BJ (cell line): ENCODE results near the gene TMEM271. TPM values are rescaled to one million over a fixed set of nuclear protein-coding genes. Genes with fewer than 3 reads are reported as not detected.

Experiments
- CTCF ChIA-PET: fragments of 350-600 bp; formaldehyde crosslinking; extraction: SDS; loops from one replicate; lab custom pipeline; 2021; ENCODE audit warnings: antibody characterized with exemption, inconsistent platforms; lab: Yijun Ruan, JAX
- POLR2A ChIA-PET: fragments of 300-600 bp; sonication (Branson Sonifier 250); formaldehyde crosslinking; extraction: SDS; loops from one replicate; lab custom pipeline; 2021; ENCODE audit warnings: antibody characterized with exemption; lab: Charles Lee
- DNase-seq: peaks from one replicate; pipeline ENCODE4 v3.0.0-alpha.2; 2011; ENCODE audit warnings: low read depth
- H3K27me3 ChIP-seq: 2 replicates; pipeline ENCODE4 v1.6.0; 2011; ENCODE audit warnings: low read length; ENCODE audit not compliant: control insufficient read depth, insufficient read depth
- H3K36me3 ChIP-seq: 2 replicates; pipeline ENCODE4 v1.5.1; 2011; ENCODE audit warnings: low read length; ENCODE audit not compliant: control insufficient read depth, insufficient read depth
- H3K4me3 ChIP-seq: 2 replicates; pipeline ENCODE4 v1.5.1; 2011; ENCODE audit warnings: low read depth, mild to moderate bottlenecking, control low read depth, low read length
- polyA plus RNA-seq: library from polyadenylated mRNA; depleted of rRNA; stranded (reverse); fragments of >200 nt; gene quantifications from 2 replicates; pipeline ENCODE4 v1.2.3, GENCODE V29; 2011
- TF ChIP-seq, protein P1 (sequence below): IDR thresholded peaks from 2 replicates; pipeline ENCODE4 v1.5.1; 2011; ENCODE audit warnings: low read depth, mild to moderate bottlenecking, control low read depth, inconsistent platforms, low read length, moderate library complexity; ENCODE audit not compliant: insufficient read depth

Gene TMEM271
- polyA plus RNA-seq, 1 experiment: not detected

- ChIA-PET CTCF (no interaction called here), POLR2A (no interaction called here)
- DNase-seq: no peak
These were observed 3.5 kb downstream of the TMEM271 start for GRCh38 chr4:572594-572993.

DNA sequence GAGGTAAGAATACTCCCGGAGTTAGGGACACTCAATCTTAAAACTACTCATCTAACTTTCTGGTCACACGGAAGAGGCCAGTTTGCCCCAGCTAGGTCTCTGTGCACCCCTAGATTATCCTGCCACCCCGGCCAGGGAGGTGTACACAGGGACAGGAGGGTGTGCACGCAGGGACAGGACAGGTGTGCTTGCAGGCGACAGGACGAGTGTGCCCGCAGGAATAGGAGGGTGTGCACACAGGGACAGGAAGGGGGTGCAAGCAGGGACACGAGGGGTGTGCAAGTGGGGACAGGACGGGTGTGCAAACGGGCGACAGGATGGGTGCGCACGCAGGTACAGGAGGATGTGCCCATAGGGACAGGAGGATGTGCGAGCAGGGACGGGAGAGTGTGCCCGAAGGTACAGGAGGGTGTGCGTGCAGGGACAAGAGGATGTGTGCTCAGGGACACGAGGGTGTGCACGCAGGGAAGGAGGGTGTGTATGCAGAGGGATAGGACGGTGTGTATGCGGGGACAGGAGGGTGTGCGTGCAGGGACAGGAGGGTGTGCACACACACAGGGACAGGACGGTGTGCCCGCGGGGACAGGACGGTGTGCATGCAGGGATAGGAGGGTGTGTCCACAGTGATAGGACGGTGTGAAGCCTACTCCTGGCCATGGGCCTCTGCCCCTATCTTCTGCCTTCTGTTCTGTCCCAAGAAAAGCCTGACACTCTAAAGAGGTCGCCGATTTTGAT, 4.1 kb downstream of the TMEM271 start:
- ChIA-PET POLR2A (no interaction called here), CTCF (no interaction called here)
- H3K36me3 ChIP-seq: no peaks in the 10 kb centered on the region
- H3K27me3 ChIP-seq: peaks cover 11% of the 10 kb centered on the region
- TF ChIP-seq, protein P1, sequence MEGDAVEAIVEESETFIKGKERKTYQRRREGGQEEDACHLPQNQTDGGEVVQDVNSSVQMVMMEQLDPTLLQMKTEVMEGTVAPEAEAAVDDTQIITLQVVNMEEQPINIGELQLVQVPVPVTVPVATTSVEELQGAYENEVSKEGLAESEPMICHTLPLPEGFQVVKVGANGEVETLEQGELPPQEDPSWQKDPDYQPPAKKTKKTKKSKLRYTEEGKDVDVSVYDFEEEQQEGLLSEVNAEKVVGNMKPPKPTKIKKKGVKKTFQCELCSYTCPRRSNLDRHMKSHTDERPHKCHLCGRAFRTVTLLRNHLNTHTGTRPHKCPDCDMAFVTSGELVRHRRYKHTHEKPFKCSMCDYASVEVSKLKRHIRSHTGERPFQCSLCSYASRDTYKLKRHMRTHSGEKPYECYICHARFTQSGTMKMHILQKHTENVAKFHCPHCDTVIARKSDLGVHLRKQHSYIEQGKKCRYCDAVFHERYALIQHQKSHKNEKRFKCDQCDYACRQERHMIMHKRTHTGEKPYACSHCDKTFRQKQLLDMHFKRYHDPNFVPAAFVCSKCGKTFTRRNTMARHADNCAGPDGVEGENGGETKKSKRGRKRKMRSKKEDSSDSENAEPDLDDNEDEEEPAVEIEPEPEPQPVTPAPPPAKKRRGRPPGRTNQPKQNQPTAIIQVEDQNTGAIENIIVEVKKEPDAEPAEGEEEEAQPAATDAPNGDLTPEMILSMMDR: no peak
- no peak for DNase-seq
- no peak overlapping the region for H3K4me3 ChIP-seq

More at GRCh38 chr4:572594-572993, 3.5 kb downstream of the TMEM271 start:
- TF ChIP-seq, protein P1: no peak
- H3K27me3 ChIP-seq: peaks cover 13% of the 10 kb centered on the region
- no peaks in the 10 kb centered on the region for H3K36me3 ChIP-seq
- H3K4me3 ChIP-seq: no peak overlapping the region

GRCh38 chr4:570754-571153, 5.3 kb downstream of the TMEM271 start:
- Histone ChIP-seq H3K4me3 (no peak overlapping the region), H3K27me3 (peaks cover 10% of the 10 kb centered on the region), H3K36me3 (no peaks in the 10 kb centered on the region)
- TF ChIP-seq, protein P1: no peak
- DNase-seq: no peak
- CTCF ChIA-PET: no interaction called here
- POLR2A ChIA-PET: no interaction called here

DNA sequence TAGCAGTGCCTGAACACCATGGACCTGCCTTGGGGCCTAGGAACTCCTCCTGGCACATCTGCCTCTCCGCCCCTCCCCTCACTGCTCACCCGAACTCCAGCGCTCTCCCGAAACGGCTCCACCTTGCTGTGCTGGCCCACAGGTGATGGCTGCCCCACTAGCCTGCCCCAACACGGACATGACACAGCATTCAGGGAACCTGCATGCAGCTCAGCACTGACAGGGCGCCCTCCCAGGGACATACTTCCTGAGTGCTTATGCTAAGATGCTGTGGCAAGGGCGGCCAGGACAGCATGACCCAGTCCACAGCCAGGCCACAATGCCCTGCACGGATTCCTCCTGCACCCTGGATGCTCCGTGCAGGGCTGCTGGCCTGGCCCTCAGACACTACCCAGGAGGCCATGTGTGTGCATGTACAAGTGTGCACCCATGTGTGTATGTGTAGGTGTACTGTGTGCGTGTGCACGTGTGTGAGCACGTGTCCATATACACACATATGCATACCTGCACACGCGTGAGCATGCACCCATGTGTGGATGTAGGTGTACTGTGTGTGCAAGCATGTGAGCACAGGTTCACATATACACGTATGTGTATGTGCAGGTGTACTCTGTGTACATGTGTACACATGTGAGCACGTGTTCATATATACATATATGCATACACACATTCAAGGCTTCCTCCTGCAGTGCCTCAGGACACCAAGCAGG, 6.0 kb downstream of the TMEM271 start:
- ChIA-PET POLR2A (no interaction called here), CTCF (no interaction called here)
- TF ChIP-seq, protein P1: no peak
- Histone ChIP-seq H3K27me3 (peaks cover 10% of the 10 kb centered on the region), H3K36me3 (no peaks in the 10 kb centered on the region), H3K4me3 (no peak overlapping the region)
- no peak for DNase-seq

- POLR2A ChIA-PET: no interaction called here
- CTCF ChIA-PET: no interaction called here
- DNase-seq: no peak
- Histone ChIP-seq H3K4me3 (no peak overlapping the region), H3K27me3 (peaks cover 7% of the 10 kb centered on the region), H3K36me3 (no peaks in the 10 kb centered on the region)
- TF ChIP-seq, protein P1: no peak
These were observed 7.1 kb downstream of the TMEM271 start for GRCh38 chr4:568962-569361.
